GM12801 (cell line): ENCODE measurements around the gene GCN1.

Source experiments
- TF ChIP-seq, protein P1 (sequence below): IDR thresholded peaks from one replicate; pipeline ENCODE4 v1.5.1; 2011; ENCODE audit warnings: control low read depth; ENCODE audit not compliant: insufficient read length; ENCODE audit errors: extremely low read depth

Gene GCN1

DNA sequence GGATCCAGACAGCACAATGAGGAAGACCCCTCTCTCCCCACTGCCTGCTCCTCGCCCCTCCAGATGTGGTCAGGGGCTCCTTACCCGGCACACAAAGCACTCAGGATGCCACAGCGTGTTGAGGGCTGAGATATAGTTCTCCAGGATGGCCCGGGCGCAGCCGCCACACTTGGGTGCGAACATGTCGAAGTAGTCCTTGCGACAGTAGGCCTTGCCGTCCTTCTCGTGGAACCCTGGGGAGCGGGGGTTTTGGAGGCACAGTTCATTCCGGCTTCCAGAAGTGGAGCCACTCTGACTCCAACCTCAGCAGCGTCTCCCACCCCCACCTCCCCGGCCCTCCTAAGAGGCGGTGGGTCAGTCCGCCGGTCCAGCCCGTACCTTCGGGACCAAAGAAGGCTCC lies 19.2 kb upstream of the GCN1 start:
- TF ChIP-seq, protein P1, sequence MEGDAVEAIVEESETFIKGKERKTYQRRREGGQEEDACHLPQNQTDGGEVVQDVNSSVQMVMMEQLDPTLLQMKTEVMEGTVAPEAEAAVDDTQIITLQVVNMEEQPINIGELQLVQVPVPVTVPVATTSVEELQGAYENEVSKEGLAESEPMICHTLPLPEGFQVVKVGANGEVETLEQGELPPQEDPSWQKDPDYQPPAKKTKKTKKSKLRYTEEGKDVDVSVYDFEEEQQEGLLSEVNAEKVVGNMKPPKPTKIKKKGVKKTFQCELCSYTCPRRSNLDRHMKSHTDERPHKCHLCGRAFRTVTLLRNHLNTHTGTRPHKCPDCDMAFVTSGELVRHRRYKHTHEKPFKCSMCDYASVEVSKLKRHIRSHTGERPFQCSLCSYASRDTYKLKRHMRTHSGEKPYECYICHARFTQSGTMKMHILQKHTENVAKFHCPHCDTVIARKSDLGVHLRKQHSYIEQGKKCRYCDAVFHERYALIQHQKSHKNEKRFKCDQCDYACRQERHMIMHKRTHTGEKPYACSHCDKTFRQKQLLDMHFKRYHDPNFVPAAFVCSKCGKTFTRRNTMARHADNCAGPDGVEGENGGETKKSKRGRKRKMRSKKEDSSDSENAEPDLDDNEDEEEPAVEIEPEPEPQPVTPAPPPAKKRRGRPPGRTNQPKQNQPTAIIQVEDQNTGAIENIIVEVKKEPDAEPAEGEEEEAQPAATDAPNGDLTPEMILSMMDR = no peak

DNA sequence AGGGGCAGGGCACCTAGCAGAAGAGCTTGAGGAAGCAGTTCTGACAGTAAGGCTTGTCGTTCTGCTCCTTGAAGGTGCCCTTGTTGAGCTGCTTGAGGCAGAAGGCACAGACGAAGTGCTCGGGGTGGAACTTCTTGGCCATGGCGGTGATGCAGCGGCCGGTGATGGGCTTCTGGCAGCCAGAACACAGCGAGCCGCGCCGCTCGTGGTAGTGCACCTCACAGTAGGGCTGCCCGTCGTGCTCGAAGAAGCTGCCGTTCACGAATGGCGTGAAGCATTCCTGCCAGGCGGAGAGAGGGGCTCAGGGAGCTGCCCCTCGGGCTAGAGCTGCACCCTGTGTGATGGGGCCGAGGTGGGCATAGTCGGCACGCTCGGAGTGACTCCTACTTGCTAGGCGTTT lies 17.8 kb upstream of the GCN1 start:
- TF ChIP-seq, protein P1 = no peak

DNA sequence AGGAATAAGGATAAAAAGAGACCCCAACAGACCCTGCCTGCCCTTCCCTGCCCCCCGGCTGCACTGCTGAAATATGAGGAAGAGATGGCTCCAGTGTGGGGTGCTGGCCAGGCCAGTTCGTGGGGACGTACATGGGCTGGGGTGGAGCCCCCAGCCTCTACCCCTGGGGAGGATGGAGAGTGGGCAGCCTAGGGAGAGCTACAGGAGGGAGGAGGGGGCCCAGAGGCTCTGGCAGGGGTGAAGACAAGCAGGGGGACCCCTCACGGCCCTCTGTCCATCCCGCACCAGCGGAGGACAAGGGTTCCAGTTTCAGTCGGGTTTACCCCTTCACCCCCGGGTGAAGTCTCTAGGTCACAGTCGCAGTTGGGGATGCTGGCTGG lies 17.4 kb upstream of the GCN1 start:
- TF ChIP-seq, protein P1 = no peak

DNA sequence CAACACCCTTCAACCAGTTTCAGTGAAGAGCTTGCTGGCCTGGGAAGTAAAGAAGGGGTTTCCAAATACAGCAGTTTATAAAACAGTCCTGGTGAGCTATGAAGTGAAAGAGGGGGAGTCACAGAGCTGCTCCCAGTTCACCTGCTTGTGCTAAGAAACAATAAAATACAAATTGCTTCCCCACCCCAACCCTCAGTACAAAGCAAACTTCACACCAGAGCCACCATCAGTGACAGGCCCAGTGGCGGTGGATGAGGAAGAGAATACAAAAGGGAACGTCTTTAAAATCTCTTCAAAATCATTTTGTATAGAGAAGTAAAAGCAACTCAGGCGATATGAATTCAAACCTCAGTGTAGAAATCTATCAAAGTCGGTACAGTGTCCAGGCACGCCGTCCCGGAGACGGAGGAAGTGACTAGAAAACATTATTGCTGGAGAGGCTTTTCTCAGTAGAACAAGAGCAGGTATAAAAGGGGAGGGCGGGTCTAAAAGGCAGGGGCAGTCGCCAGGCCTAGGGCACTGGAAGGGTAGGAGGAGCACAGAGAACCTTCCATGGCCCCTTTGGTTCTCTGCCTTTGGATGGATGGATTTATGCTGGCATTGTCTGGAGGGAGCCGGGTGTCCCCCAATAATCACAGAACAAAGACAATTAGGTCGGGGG lies 16.9 kb upstream of the GCN1 start:
- TF ChIP-seq, protein P1 = no peak

DNA sequence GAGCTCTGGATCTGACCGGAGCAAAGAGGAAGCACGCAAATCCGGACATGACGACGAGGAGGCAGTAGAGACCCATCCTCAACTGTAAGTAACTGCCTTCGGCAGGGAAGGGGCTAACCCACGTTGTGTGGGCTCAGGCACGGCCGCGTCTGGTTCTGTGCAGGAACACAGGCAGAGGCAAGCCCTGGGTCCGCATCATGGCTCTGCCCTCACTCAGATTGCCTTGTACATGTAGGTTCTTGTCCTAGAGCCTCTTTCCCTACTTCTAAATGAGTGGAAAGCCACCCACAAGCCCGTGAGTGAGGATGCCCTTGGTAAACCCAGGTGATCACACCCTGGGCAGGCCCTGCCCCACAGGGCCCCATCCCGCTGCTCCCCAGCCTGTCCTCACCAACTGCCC lies 15.3 kb upstream of the GCN1 start:
- TF ChIP-seq, protein P1 = no peak

DNA sequence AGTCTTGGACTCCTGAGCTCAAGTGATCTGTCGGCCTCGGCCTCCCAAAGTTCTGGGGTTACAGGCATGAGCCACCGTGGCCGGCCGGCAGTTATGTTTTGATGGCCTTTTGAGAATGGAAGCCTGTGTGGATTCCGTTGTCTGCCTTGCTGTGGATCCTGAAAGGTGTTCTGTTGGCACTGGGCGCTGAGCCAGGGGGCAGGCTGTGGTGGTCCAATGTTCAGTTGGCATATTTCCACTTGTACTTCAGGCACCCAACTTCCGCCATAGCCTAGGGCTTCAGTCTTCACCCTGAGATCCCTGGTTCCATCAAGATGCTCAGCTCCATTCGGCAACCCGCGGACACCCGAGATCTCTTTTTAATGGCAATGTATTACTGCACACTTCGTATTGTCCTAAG lies 12.7 kb upstream of the GCN1 start:
- TF ChIP-seq, protein P1 = no peak

DNA sequence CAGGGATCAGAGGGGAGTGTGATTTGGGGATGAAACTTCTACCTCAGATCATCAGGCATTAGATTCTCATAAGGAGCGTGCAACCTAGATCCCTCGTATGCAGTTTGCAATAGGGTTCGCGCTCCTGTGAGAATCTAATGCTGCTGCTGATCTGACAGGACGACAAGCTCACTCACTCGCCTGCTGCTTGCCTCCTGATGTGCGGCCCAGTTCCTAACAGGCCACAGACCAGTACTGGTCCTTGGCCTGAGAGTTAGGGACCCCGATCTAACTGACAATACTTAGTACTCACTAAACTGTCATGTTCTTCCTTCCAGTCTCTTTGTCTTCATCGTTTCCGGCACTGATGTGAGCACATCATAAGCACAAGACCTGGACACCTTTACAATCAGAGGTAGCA lies 11.7 kb upstream of the GCN1 start:
- TF ChIP-seq, protein P1 = no peak
